ENCODE results near the gene BID. TPM values are rescaled to one million over a fixed set of nuclear protein-coding genes. Genes with fewer than 3 reads are reported as not detected.

BID gene
- total and polyA plus RNA-seq, 4 donors: 13.1 to 179 (median 37.5) TPM

- H3K4me3 ChIP-seq: no peak overlapping the region
- no peak for DNase-seq
- ATAC-seq (ENCODE audit: insufficient read depth, low FRiP score): no peak
- TF ChIP-seq CTCF (IDR thresholded peaks at IDR 0.05; ENCODE audit: control extremely low read depth, extremely low read depth): no peak
- H3K9ac ChIP-seq (ENCODE audit: insufficient read depth in 1 of 2, low read length in 2 of 2): no peak overlapping the region
- H3K9me3 ChIP-seq (ENCODE audit: control insufficient read depth in 4 of 4, insufficient read depth in 3 of 4, low read length in 3 of 4): no peaks in the 10 kb centered on the region
- H3K4me1 ChIP-seq (ENCODE audit: control insufficient read depth in 5 of 5, insufficient read depth in 5 of 5, low read length in 5 of 5): peaks cover 0 to 3% (median 0%) of the 10 kb centered on the region in 5 donors
- H3K27ac ChIP-seq (ENCODE audit: low read depth in 1 of 2, low read length in 1 of 2): no peak overlapping the region
- no peaks in the 10 kb centered on the region for H3K27me3 ChIP-seq (ENCODE audit: control insufficient read depth in 3 of 3, insufficient read depth in 3 of 3, low read length in 2 of 3)
- 77 to 96% methylated on average over 2 of the region's 2 CpGs for WGBS, 2 donors
- H3K36me3 ChIP-seq (ENCODE audit: control insufficient read depth in 4 of 4, insufficient read depth in 4 of 4, low read length in 4 of 4): peaks cover 0 to 14% (median 8%) of the 10 kb centered on the region in 4 donors
Observed at GRCh38 chr22:17694193-17694592, 80.1 kb downstream of the BID start.

GRCh38 chr22:17692841-17693240 lies 81.4 kb downstream of the BID start:
- H3K27me3 ChIP-seq (ENCODE audit: control insufficient read depth in 3 of 3, insufficient read depth in 3 of 3, low read length in 2 of 3): no peaks in the 10 kb centered on the region
- H3K4me1 ChIP-seq (ENCODE audit: control insufficient read depth in 5 of 5, insufficient read depth in 5 of 5, low read length in 5 of 5): peaks cover 0 to 3% (median 0%) of the 10 kb centered on the region in 5 donors
- no peak for DNase-seq
- no peak for ATAC-seq (ENCODE audit: insufficient read depth, low FRiP score)
- 94 to 96% methylated on average over 4 of the region's 4 CpGs for WGBS, 2 donors
- H3K9me3 ChIP-seq (ENCODE audit: control insufficient read depth in 4 of 4, insufficient read depth in 3 of 4, low read length in 3 of 4): no peaks in the 10 kb centered on the region
- no peak for TF ChIP-seq CTCF (IDR thresholded peaks at IDR 0.05; ENCODE audit: control extremely low read depth, extremely low read depth)
- H3K9ac ChIP-seq (ENCODE audit: insufficient read depth in 1 of 2, low read length in 2 of 2): no peak overlapping the region
- no peak overlapping the region for H3K27ac ChIP-seq (ENCODE audit: low read depth in 1 of 2, low read length in 1 of 2)
- H3K4me3 ChIP-seq: no peak overlapping the region
- H3K36me3 ChIP-seq (ENCODE audit: control insufficient read depth in 4 of 4, insufficient read depth in 4 of 4, low read length in 4 of 4): peaks cover 0 to 14% (median 9%) of the 10 kb centered on the region in 4 donors

GRCh38 chr22:17684245-17684644 lies 90.0 kb downstream of the BID start:
- ATAC-seq (ENCODE audit: insufficient read depth, low FRiP score) (no peak), DNase-seq (no peak)
- Histone ChIP-seq H3K4me1 (ENCODE audit: control insufficient read depth in 5 of 5, insufficient read depth in 5 of 5, low read length in 5 of 5) (peaks cover 0 to 4% (median 0%) of the 10 kb centered on the region in 5 donors), H3K27ac (ENCODE audit: low read depth in 1 of 2, low read length in 1 of 2) (no peak overlapping the region), H3K27me3 (ENCODE audit: control insufficient read depth in 3 of 3, insufficient read depth in 3 of 3, low read length in 2 of 3) (no peaks in the 10 kb centered on the region), H3K9ac (ENCODE audit: insufficient read depth in 1 of 2, low read length in 2 of 2) (no peak overlapping the region), H3K4me3 (no peak overlapping the region), H3K9me3 (ENCODE audit: control insufficient read depth in 4 of 4, insufficient read depth in 3 of 4, low read length in 3 of 4) (no peaks in the 10 kb centered on the region), H3K36me3 (ENCODE audit: control insufficient read depth in 4 of 4, insufficient read depth in 4 of 4, low read length in 4 of 4) (peaks cover 3 to 4% (median 4%) of the 10 kb centered on the region in 4 donors)
- WGBS, 2 donors: 73 to 87% methylated on average over 3 of the region's 3 CpGs
- TF ChIP-seq CTCF (IDR thresholded peaks at IDR 0.05; ENCODE audit: control extremely low read depth, extremely low read depth): no peak

Small RNA genes lying within 50 kb of the gene (small RNA-seq; reads per million reads assigned to genes)
- gene MIR3198-1 (ENCODE audit: low replicate concordance): not detected

Other genes starting within 250 kb of the BID start
- 1 to 10 TPM in 1 of 2 donors, not detected in 1; 1.3 TPM for gene SLC25A18, start 211.0 kb downstream of the BID start, total RNA-seq
- under 1 TPM; 0.25 to 0.75 TPM for gene SLC25A18, start 211.0 kb downstream of the BID start, polyA plus RNA-seq
- gene ATP6V1E1, start 145.7 kb downstream of the BID start, total RNA-seq: 100 to 1,000 TPM; 120 to 128 TPM
- 100 to 1,000 TPM; 109 to 199 TPM for gene ATP6V1E1, start 145.7 kb downstream of the BID start, polyA plus RNA-seq
- gene BCL2L13, start 135.7 kb downstream of the BID start, total RNA-seq: 10 to 100 TPM; 41.0 to 52.4 TPM
- gene BCL2L13, start 135.7 kb downstream of the BID start, polyA plus RNA-seq: 10 to 100 TPM; 21.4 to 26.5 TPM

Data from lung (tissue), 13 donors.